ENCODE data around the gene DEPDC5.

- TF ChIP-seq POLR2A (IDR thresholded peaks at IDR 0.05; ENCODE audit: low read depth, low read length) (no peak), TAF1 (IDR thresholded peaks at IDR 0.05; ENCODE audit: borderline replicate concordance, low read depth, low read length) (no peak)
These were observed 99.0 kb downstream of the DEPDC5 start for GRCh38 chr22:31852691-31853421.
